Endothelial cell of umbilical vein (primary cell): Measurements from ENCODE around the gene RPL23. TPM values are rescaled to one million over a fixed set of nuclear protein-coding genes. Genes with fewer than 3 reads are reported as not detected.

Source experiments
- BruUV-seq: library from RNA; stranded (reverse); fragments of 400-500 nt; replicated peaks from 2 replicates; lab custom pipeline; 2021; lab: Mats Ljungman, UMichigan
- CTCF ChIA-PET: fragments of 300-600, 350-600 bp; sonication (Branson Sonifier 250); formaldehyde crosslinking; loops from one replicate; lab custom pipeline; 2021; ENCODE audit warnings: antibody characterized with exemption, inconsistent platforms; lab: Charles Lee
- POLR2A ChIA-PET: fragments of 300-600, 350-600 bp; sonication (Branson Sonifier 250); formaldehyde crosslinking; loops from one replicate; lab custom pipeline; 2021; ENCODE audit warnings: antibody characterized with exemption, inconsistent platforms; lab: Charles Lee
- DNase-seq: peaks from one replicate; pipeline ENCODE4 v3.0.0-alpha.2; 2011; ENCODE audit warnings: low read depth, low spot score
- FAIRE-seq: peaks from 2 replicates; lab custom pipeline; 2011; peaks lifted over from hg19 to GRCh38; lab: Jason Lieb, UNC
- H2AFZ ChIP-seq: 2 replicates; pipeline ENCODE4 v1.6.0; 2012; ENCODE audit warnings: low read depth, low read length, control low read depth, inconsistent platforms
- H3K27ac ChIP-seq: 2 replicates; pipeline ENCODE4 v1.5.1; 2011; ENCODE audit warnings: low read depth, mild to moderate bottlenecking, control low read depth, low read length, moderate library complexity; ENCODE audit not compliant: insufficient read depth
- H3K27me3 ChIP-seq, 2 experiments: 2 replicates each; pipeline versions ENCODE4 v1.6.0 to v1.6.1; 2011; ENCODE audit warnings: low read length in 2 of 2, mixed read lengths in 1 of 2; ENCODE audit not compliant: control insufficient read depth in 2 of 2, insufficient read depth in 2 of 2
- H3K36me3 ChIP-seq, 2 experiments: 2 replicates in 1 of 2; 3 replicates in 1 of 2; pipeline ENCODE4 v1.5.1; 2011; ENCODE audit warnings: low read length in 2 of 2, mild to moderate bottlenecking in 1 of 2, moderate library complexity in 1 of 2; ENCODE audit not compliant: control insufficient read depth in 2 of 2, insufficient read depth in 2 of 2; ENCODE audit errors: extremely low read depth in 1 of 2
- H3K4me1 ChIP-seq: 3 replicates; pipeline ENCODE4 v1.5.1; 2011; ENCODE audit warnings: mild to moderate bottlenecking, low read length; ENCODE audit not compliant: control insufficient read depth, insufficient read depth; ENCODE audit errors: extremely low read depth
- H3K4me2 ChIP-seq: 2 replicates; pipeline ENCODE4 v1.6.1; 2011; ENCODE audit warnings: low read length, control low read depth, mixed read lengths; ENCODE audit not compliant: insufficient read depth
- H3K4me3 ChIP-seq, 3 experiments: fragments of 200-600 bp in 1 of 3; sonication (generic), shearing (Covaris generic) in 1 of 3; replicated peaks in 1 of 3; 2 replicates each; pipeline ENCODE4 v1.5.1; 2011 to 2016; ENCODE audit warnings: control low read depth in 3 of 3, low read length in 3 of 3, mild to moderate bottlenecking in 2 of 3, inconsistent platforms in 1 of 3, low read depth in 1 of 3, moderate library complexity in 1 of 3; ENCODE audit not compliant: insufficient read depth in 1 of 3
- H3K79me2 ChIP-seq: 2 replicates; pipeline ENCODE4 v1.6.0; 2012; ENCODE audit warnings: low read length, inconsistent platforms; ENCODE audit not compliant: control insufficient read depth, insufficient read depth
- H3K9ac ChIP-seq: replicated peaks from 2 replicates; pipeline ENCODE3; 2011; ENCODE audit warnings: low read length, control low read depth; ENCODE audit not compliant: insufficient read depth; ENCODE audit errors: extremely low read depth
- H3K9me1 ChIP-seq: replicated peaks from 3 replicates; pipeline ENCODE4 v1.6.0; 2011; ENCODE audit warnings: mild to moderate bottlenecking, low read length; ENCODE audit not compliant: control insufficient read depth, insufficient read depth; ENCODE audit errors: extremely low read depth
- H3K9me3 ChIP-seq: replicated peaks from 2 replicates; pipeline ENCODE4 v1.5.1; 2012; ENCODE audit warnings: low read length, inconsistent platforms; ENCODE audit not compliant: control insufficient read depth, insufficient read depth
- H4K20me1 ChIP-seq: replicated peaks from 2 replicates; pipeline ENCODE3; 2011; ENCODE audit warnings: mild to moderate bottlenecking, low read length; ENCODE audit not compliant: control insufficient read depth, insufficient read depth; ENCODE audit errors: extremely low read depth
- EZH2 ChIP-seq: IDR thresholded peaks from 2 replicates; pipeline ENCODE4 v1.6.1; 2012; ENCODE audit warnings: borderline replicate concordance, low read depth, mild to moderate bottlenecking, moderate library complexity, low read length, inconsistent platforms; ENCODE audit not compliant: severe bottlenecking
- FOS ChIP-seq: IDR thresholded peaks from 2 replicates; pipeline ENCODE4 v1.6.1; 2011; ENCODE audit warnings: mild to moderate bottlenecking, low read length, moderate library complexity, borderline replicate concordance; ENCODE audit not compliant: insufficient read depth
- GATA2 ChIP-seq: IDR thresholded peaks from 2 replicates; pipeline ENCODE4 v1.7.0; 2011; ENCODE audit warnings: low read depth, mild to moderate bottlenecking, moderate library complexity, mixed read lengths, low read length; ENCODE audit not compliant: insufficient read length, insufficient read depth
- JUN ChIP-seq: IDR thresholded peaks from 2 replicates; pipeline ENCODE4 v1.6.1; 2011; ENCODE audit warnings: borderline replicate concordance, low read depth; ENCODE audit not compliant: insufficient read length, insufficient read depth
- MYC ChIP-seq: IDR thresholded peaks from one replicate; pipeline ENCODE4 v1.6.1; 2011; ENCODE audit warnings: mild to moderate bottlenecking, low read depth, low read length
- POLR2A ChIP-seq: IDR thresholded peaks from 2 replicates; pipeline ENCODE4 v1.6.1; 2012; ENCODE audit warnings: low read depth, mild to moderate bottlenecking, control low read depth, low read length
- POLR2AphosphoS5 ChIP-seq: IDR thresholded peaks from 2 replicates; pipeline ENCODE4 v1.6.1; 2012; ENCODE audit warnings: low read depth, mild to moderate bottlenecking, control low read depth, low read length, moderate library complexity; ENCODE audit not compliant: insufficient read depth
- dilution Hi-C: fragments of 300-500 bp; cut with MboI; formaldehyde crosslinking; loops from one replicate; pipeline ENCODE4 v1.15.0; 2019; ENCODE audit warnings: low sequenced_read_pairs; ENCODE audit not compliant: extremely low pct_ligation_motif_present
- intact Hi-C: fragments of 100-400 bp; cut with micrococcal nuclease; formaldehyde crosslinking; loops from one replicate; pipeline ENCODE4 v1.10.0; 2022
- polyA plus RNA-seq, 4 experiments: library from polyadenylated mRNA; depleted of rRNA in 3 of 4; stranded (reverse) in 3 of 4; unstranded in 1 of 4; fragments of >200 nt; gene quantifications; 2 replicates each; pipeline versions ENCODE4 v1.2.1 to v1.2.3, GENCODE V29; 2011 to 2012; ENCODE audit warnings: missing spikeins in 1 of 4
- total RNA-seq: library from RNA; stranded (reverse); gene quantifications from 2 replicates; pipeline ENCODE4 v1.2.3, GENCODE V29; 2021
- TF ChIP-seq, protein P1 (sequence below), 2 donors: IDR thresholded peaks; 1 replicate in 1 of 2; 2 replicates in 1 of 2; pipeline ENCODE4 v1.5.1; 2011; ENCODE audit warnings: low read length in 2 of 2, mild to moderate bottlenecking in 2 of 2, moderate library complexity in 2 of 2, control low read depth in 1 of 2, inconsistent platforms in 1 of 2, low read depth in 1 of 2; ENCODE audit not compliant: insufficient read depth in 1 of 2; ENCODE audit errors: extremely low read depth in 1 of 2
- TF ChIP-seq, protein P2 (sequence below): IDR thresholded peaks from 2 replicates; pipeline ENCODE4 v1.6.1; 2011; ENCODE audit not compliant: insufficient read depth, insufficient read length

Gene RPL23
- total and polyA plus RNA-seq, 2 donors (not counting 3 experiments of a cell fraction or from before 2014, with no cell fraction given): 1,292 to 1,847 TPM

DNA sequence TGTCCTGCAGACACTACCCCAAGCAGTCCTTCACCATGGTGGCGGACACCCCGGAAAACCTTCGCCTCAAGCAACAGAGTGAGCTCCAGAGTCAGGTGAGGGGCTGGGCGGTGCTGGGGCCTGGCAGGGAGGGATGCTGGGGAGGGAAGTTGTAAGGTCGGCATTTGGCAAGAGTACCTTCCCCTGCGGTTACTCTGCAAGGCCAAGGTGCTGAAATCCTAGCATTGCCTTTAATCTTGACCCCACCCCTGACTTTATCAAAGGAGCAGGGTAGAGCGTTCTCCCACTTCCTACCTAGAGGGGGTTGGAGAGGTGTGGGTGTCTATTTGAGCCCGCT is 36.9 kb upstream of the RPL23 start:
- H3K36me3 ChIP-seq: peaks cover 9 to 50% of the 10 kb centered on the region in 2 experiments
- CTCF ChIA-PET: no interaction called here
- POLR2A ChIA-PET: no interaction called here

More for the DNA sequence above, 36.9 kb upstream of the RPL23 start:
- H3K9ac ChIP-seq: no peak overlapping the region
- DNase-seq (no peak), FAIRE-seq (no peak)
- no peak overlapping the region for H3K27ac ChIP-seq
- no peak overlapping the region for H2AFZ ChIP-seq
- dilution Hi-C loops: no loop called here
- H3K4me2 ChIP-seq: no peak overlapping the region
- no peak overlapping the region for H3K4me3 ChIP-seq
- TF ChIP-seq MYC (no peak), EZH2 (no peak), POLR2AphosphoS5 (no peak), POLR2A (no peak), FOS (no peak), JUN (no peak), GATA2 (no peak)
- TF ChIP-seq, protein P1, sequence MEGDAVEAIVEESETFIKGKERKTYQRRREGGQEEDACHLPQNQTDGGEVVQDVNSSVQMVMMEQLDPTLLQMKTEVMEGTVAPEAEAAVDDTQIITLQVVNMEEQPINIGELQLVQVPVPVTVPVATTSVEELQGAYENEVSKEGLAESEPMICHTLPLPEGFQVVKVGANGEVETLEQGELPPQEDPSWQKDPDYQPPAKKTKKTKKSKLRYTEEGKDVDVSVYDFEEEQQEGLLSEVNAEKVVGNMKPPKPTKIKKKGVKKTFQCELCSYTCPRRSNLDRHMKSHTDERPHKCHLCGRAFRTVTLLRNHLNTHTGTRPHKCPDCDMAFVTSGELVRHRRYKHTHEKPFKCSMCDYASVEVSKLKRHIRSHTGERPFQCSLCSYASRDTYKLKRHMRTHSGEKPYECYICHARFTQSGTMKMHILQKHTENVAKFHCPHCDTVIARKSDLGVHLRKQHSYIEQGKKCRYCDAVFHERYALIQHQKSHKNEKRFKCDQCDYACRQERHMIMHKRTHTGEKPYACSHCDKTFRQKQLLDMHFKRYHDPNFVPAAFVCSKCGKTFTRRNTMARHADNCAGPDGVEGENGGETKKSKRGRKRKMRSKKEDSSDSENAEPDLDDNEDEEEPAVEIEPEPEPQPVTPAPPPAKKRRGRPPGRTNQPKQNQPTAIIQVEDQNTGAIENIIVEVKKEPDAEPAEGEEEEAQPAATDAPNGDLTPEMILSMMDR (IDR thresholded peaks at IDR 0.05; ENCODE audit: extremely low read depth in 1 of 2, insufficient read depth in 1 of 2, low read depth in 1 of 2, low read length in 2 of 2): no peak
- TF ChIP-seq, protein P2, sequence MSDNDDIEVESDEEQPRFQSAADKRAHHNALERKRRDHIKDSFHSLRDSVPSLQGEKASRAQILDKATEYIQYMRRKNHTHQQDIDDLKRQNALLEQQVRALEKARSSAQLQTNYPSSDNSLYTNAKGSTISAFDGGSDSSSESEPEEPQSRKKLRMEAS: no peak
- H4K20me1 ChIP-seq: no peaks in the 10 kb centered on the region
- intact Hi-C loops: no loop called here
- H3K9me1 ChIP-seq: no peaks in the 10 kb centered on the region
- H3K4me1 ChIP-seq: peaks cover 13% of the 10 kb centered on the region
- no peaks in the 10 kb centered on the region for H3K27me3 ChIP-seq
- H3K9me3 ChIP-seq: no peaks in the 10 kb centered on the region
- H3K79me2 ChIP-seq: peaks cover 39% of the 10 kb centered on the region
- no TSS peak for BruUV-seq
